GM12865 (cell line): ENCODE measurements around the gene BRIP1.

Experiments used
- DNase-seq: peaks from one replicate; pipeline ENCODE4 v3.0.0; 2010; ENCODE audit warnings: low read depth
- H3K4me3 ChIP-seq: 2 replicates; pipeline ENCODE4 v1.5.1; 2011; ENCODE audit warnings: mild to moderate bottlenecking, low read depth, low read length, control low read depth
- TF ChIP-seq, protein P1 (sequence below): IDR thresholded peaks from 2 replicates; pipeline ENCODE4 v1.5.1; 2011; ENCODE audit warnings: low read length, control low read depth, low read depth, inconsistent platforms; ENCODE audit not compliant: insufficient read depth; ENCODE audit errors: missing control alignments

The BRIP1 gene

DNA sequence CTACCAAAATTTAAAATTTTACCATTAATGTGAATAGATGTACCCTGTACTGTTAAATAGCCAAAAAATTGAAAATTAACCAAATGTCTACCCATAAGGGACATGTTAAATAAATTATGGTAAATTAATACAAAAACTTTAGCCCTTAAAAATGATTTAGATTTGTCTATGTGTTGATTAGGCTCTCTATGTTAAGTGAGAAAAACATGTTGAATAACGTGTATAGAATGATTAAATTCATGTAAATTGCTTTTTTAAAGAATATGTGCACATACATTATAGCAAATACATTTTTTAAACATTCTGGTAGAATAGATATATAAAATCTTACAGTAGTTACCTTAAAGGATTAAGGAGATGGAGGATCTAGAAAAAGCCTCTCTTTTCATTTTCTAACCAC lies 59.5 kb downstream of the BRIP1 start:
- TF ChIP-seq, protein P1, sequence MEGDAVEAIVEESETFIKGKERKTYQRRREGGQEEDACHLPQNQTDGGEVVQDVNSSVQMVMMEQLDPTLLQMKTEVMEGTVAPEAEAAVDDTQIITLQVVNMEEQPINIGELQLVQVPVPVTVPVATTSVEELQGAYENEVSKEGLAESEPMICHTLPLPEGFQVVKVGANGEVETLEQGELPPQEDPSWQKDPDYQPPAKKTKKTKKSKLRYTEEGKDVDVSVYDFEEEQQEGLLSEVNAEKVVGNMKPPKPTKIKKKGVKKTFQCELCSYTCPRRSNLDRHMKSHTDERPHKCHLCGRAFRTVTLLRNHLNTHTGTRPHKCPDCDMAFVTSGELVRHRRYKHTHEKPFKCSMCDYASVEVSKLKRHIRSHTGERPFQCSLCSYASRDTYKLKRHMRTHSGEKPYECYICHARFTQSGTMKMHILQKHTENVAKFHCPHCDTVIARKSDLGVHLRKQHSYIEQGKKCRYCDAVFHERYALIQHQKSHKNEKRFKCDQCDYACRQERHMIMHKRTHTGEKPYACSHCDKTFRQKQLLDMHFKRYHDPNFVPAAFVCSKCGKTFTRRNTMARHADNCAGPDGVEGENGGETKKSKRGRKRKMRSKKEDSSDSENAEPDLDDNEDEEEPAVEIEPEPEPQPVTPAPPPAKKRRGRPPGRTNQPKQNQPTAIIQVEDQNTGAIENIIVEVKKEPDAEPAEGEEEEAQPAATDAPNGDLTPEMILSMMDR, result no peak
- no peak for DNase-seq
- H3K4me3 ChIP-seq, result no peak overlapping the region

- DNase-seq, result no peak
- H3K4me3 ChIP-seq, result no peak overlapping the region
- TF ChIP-seq, protein P1, result no peak
Observed at GRCh38 chr17:61803216-61803615, 60.1 kb downstream of the BRIP1 start.

- no peak for DNase-seq
- TF ChIP-seq, protein P1, result no peak
- no peak overlapping the region for H3K4me3 ChIP-seq
Observed at GRCh38 chr17:61799812-61800484, 63.4 kb downstream of the BRIP1 start.

DNA sequence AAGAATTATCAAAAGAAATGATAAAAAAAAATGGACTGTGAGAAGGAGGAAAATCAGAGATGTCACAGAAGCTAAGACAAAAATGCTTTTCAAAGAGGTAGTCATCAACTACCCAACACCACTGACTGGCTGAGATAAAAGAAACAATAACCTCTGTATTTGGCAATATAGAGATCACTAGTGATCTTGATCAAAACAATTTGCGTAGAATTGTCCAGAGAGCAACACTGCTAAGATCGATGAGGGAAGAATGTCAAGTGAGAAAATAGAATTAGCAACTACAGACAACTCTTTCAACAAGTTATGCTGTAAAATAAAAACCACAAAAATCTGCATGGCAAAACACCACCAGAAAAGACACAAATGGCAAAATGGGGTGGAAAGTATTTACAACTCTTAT lies 66.0 kb downstream of the BRIP1 start:
- no peak for DNase-seq
- TF ChIP-seq, protein P1, result no peak
- H3K4me3 ChIP-seq, result no peak overlapping the region

GRCh38 chr17:61795546-61795945 lies 67.8 kb downstream of the BRIP1 start:
- TF ChIP-seq, protein P1, result no peak
- H3K4me3 ChIP-seq, result no peak overlapping the region
- DNase-seq, result no peak

DNA sequence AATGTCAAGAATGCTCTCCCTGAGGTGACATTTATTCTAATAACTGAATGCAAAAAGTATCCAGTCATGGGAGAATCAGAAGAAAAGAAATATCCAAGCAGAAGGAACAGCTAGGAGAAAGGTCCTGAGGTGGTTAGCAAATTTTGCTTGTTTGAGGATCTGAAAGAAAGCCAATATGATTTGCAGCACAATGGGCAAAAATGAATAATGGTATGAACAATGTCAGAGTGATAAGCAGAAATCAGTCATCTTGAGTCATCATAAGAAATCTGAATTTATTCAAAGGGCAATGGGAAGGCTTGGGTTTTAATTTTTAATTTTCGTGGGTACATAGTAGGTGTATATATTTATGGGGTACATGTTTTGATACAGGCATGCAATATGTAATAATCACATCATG lies 68.5 kb downstream of the BRIP1 start:
- H3K4me3 ChIP-seq, result no peak overlapping the region
- DNase-seq, result no peak
- TF ChIP-seq, protein P1, result no peak

DNA sequence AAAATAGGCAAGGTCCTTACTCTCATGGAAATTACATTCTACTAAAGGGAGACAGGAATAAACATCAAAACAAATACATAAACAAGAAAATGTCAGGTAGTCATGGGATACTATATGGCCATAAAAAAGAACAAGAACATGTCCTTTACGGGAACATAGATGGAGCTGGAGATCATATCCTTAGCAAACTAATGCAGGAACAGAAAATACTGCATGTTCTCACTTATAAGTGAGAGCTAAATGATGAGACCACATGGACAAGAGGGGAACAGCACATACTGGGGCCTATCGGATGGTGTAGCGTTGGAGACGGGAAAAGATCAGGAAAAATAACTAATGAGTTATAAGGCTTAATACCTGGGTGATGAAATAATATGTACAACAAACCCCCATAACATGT lies 69.1 kb downstream of the BRIP1 start:
- no peak for DNase-seq
- TF ChIP-seq, protein P1, result no peak
- no peak overlapping the region for H3K4me3 ChIP-seq
